ENCODE measurements around the gene MRPL12. TPM values are rescaled to one million over a fixed set of nuclear protein-coding genes. Genes with fewer than 3 reads are reported as not detected.
A peak's percentile ranks its signal among the peaks of the same experiment; 100 is the strongest.

Gene MRPL12
- total RNA-seq, 1 donor from 2014 or later, result 11.6 TPM

DNA sequence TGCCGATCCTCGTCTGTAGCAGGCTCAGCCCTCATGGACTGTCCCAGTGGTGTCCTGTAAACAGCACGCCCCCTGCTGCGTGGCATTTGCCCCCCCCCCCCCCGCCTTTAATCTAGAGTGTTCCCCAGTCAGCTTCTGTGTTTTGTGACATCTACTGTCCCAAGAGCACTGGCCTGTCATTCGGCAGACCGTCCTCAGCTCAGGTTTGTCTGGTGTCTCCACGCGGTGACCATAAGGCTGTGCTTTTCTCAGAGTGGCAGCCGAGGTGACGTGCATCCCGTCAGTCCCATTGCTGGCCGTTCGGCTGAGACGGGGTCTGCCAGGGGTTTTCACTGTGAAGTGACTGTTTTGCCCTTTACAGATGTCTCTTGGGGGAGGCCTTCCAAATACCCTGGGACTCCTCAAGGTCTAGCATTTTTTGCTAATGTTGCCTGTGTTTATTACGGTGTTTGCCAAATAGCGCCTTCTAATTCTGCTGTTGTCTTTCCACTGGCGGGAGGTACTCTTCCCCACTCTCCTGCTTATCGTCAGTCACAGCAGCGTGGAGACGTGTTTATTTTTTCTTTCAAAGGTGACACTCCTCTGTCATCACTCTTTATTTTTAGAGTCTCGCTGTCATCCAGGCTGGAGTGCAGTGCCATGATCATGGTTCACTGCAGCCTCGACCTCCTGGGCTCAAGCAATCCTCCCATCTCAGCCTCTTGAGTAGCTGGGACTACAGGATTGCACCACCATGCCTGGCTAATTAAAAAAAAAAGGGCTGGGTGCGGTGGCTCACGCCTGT, 5.7 kb upstream of the MRPL12 start:
- FAIRE-seq (peak; percentile 36), DNase-seq (ENCODE audit: low read depth) (no peak)
- no peaks in the 10 kb centered on the region for H3K27me3 ChIP-seq (ENCODE audit: control insufficient read depth, insufficient read depth, low read length)
- TF ChIP-seq CTCF (IDR thresholded peaks at IDR 0.05; ENCODE audit: insufficient read depth, low read length, severe bottlenecking), result no peak
- peaks cover 40% of the 10 kb centered on the region for H3K36me3 ChIP-seq (ENCODE audit: control insufficient read depth, insufficient read depth, low read length)
- no peak overlapping the region for H3K4me3 ChIP-seq (ENCODE audit: low read depth, low read length)

DNA sequence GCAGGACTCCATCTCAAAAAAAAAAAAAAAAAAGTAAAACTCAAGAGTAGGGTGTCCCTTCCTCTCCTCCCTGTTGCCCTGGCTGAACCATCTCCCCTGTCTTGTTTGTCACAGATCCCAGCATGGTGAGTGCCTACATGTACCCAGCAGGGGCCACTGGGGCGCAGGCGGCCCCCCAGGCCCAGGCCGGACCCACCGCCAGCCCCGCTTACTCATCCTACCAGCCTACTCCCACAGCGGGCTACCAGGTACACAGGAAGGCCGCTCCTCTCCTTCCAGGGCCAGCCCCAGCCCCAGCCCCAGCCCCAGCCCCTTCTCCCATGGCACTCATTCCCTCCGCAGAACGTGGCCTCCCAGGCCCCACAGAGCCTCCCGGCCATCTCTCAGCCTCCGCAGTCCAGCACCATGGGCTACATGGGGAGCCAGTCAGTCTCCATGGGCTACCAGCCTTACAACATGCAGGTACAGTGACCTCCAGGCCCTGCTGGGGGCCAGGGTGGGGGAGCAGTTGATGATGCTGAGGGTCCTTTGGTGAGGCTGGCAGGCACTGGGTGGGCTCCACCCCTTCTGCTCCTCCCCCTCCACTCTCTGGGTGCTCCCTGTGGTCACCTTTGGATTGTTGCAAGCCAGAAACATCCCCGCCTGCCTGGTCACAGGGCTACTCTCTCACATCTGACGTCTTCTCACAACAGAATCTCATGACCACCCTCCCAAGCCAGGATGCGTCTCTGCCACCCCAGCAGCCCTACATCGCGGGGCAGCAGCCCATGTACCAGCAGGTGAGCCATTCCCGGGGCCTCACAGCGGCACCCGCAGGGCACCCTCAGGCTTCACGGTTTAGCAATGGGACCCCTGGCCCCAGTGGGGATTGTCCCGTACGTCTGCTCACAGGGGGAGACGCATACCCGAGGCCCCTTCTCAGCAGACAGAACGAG, 2.5 kb upstream of the MRPL12 start:
- DNase-seq (ENCODE audit: low read depth) (no peak), FAIRE-seq (no peak)
- Histone ChIP-seq H3K4me3 (ENCODE audit: low read depth, low read length) (no peak overlapping the region), H3K27me3 (ENCODE audit: control insufficient read depth, insufficient read depth, low read length) (no peaks in the 10 kb centered on the region), H3K36me3 (ENCODE audit: control insufficient read depth, insufficient read depth, low read length) (peaks cover 26% of the 10 kb centered on the region)
- no peak for TF ChIP-seq CTCF (IDR thresholded peaks at IDR 0.05; ENCODE audit: insufficient read depth, low read length, severe bottlenecking)

GRCh38 chr17:81701288-81702071, 1.7 kb upstream of the MRPL12 start:
- Histone ChIP-seq H3K36me3 (ENCODE audit: control insufficient read depth, insufficient read depth, low read length) (peaks cover 25% of the 10 kb centered on the region), H3K27me3 (ENCODE audit: control insufficient read depth, insufficient read depth, low read length) (no peaks in the 10 kb centered on the region), H3K4me3 (ENCODE audit: low read depth, low read length) (no peak overlapping the region)
- DNase-seq (ENCODE audit: low read depth) (no peak), FAIRE-seq (no peak)
- TF ChIP-seq CTCF (IDR thresholded peaks at IDR 0.05; ENCODE audit: insufficient read depth, low read length, severe bottlenecking), result no peak

- H3K27me3 ChIP-seq (ENCODE audit: control insufficient read depth, insufficient read depth, low read length), result no peaks in the 10 kb centered on the region
- H3K36me3 ChIP-seq (ENCODE audit: control insufficient read depth, insufficient read depth, low read length), result peaks cover 26% of the 10 kb centered on the region
- DNase-seq (ENCODE audit: low read depth) (no peak), FAIRE-seq (no peak)
- peak overlapping the region; percentile 68 for H3K4me3 ChIP-seq (ENCODE audit: low read depth, low read length)
- no peak for TF ChIP-seq CTCF (IDR thresholded peaks at IDR 0.05; ENCODE audit: insufficient read depth, low read length, severe bottlenecking)
Observed at GRCh38 chr17:81703747-81704654, 834 bp downstream of the MRPL12 start.
